ENCODE data around the gene SEMA3E.

DNA sequence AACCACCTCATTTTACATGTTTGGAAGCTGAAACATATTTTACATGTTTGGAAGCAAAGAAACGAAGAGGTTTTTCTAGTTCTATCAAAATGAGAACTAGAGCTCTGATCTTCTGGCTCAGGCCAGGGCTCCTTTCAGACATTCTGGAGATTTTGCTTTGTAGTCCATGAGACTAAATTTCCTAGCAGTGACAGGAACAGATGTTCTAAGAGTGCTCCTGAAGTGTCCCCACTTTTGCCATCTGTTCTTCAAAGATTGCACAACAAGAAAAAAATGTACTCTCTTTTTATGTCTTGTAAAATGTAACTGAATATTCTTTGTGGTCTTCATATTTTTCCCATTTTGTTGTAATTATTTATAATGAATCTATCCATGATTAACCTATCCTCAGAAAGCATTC lies 289.8 kb downstream of the SEMA3E start:
- no peak for TF ChIP-seq GATA3 (IDR thresholded peaks at IDR 0.05; ENCODE audit: low read depth, low read length)
- TF ChIP-seq GATA2 (IDR thresholded peaks at IDR 0.05; ENCODE audit: low read depth, low read length) = no peak
